ENCODE measurements around the gene ATP6V0E2. TPM values are rescaled to one million over a fixed set of nuclear protein-coding genes. Genes with fewer than 3 reads are reported as not detected.

Gene ATP6V0E2
- 23.0 and 45.0 TPM in 2 replicates for total RNA-seq

DNA sequence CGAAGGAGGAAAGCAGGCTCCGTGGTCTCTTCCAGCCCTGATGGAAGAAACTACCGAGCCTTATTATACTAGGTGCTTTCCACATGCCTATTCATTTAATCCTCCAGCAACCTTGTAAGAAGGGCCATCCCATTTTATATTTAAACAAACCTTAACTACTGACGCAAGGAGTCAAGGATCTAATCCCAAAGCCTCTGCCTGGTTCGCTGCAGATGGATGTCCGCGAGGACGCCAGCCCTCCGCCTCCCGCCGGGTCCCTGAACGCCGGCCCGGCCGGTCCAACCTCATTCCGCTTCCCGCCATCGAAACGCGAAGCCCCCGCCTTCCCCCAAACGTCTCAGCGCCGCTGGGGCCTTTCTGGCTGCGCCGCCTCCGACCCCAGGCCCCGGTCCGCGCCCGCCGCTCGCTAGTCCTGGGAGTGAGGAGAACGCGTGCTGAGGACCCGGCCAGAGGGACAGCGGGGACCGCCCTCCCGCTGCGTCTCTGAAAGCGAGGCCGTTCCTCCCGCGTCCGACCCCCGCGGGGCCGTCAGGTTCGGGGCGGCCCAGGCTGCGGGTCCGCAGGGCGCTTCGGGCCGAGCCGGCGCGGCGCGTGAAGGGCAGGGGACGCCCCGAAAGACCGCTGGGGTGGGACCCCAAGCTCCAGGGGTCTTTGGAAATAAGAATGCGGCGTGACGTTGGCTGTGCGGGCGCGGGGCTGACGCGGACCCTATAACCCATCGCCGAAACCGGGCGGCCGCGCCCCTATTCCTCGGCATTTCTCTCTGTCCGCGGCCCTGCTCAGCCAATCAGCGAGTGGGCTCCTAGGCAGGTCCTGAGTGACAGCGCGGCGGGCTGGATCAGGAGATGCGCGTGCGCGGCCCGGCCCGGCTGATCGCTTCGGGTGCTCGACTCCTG, at the start of gene ATP6V0E2:
Gene ATP6V0E2 (plus strand): TSS at position 896 of the 896 bp plus-strand sequence. CDS start 97 bp downstream, outside the sequence.

DNA sequence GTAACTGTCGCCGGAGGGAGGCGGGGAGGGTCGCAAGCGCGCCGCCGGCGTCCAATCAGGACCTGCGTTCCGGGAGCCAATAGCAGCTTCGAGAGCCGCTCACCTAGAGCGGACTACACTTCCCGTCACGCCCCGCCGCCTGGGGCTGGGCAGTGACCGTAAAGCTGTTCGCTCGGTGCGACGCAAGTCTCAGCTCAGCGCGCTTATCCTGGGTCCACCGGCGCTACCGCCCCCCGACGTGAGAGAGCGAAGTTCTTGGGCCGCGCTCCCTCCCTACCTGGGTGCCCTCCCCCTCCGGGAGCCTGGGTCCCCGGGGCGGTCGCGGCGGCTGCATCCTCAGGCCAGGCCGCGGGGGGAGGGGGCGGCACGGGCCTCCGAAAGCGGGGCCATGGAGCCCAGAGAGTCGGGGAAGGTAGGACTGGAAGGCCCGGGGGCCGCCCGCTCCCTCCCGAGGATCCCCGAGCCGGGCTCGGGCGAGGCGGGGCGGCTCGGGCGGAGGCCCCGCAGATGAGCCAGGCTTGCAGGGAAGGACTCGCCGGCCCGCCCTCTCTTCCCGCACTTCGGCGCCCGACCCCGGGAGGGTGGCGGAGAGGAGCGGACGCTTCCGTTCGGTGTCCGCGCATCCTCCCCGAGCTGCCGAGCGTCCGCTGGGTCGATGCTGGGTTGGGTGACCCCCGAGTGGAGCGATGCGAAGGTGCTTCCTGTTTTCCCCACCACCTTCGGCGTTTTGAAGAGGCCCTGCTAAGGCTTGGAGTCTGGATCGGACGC, 35.4 kb upstream of the ATP6V0E2 start, which contains the start of gene ZNF862:
Gene ZNF862 (plus strand): TSS at position 152 of the 768 bp plus-strand sequence. CDS start 237 bp downstream, at position 389.

Other genes starting within 250 kb of the ATP6V0E2 start
- 4.4 and 4.6 TPM in 2 replicates for gene ZNF467, start 100.4 kb upstream of the ATP6V0E2 start, total RNA-seq
- gene ZNF862, start 35.6 kb upstream of the ATP6V0E2 start, total RNA-seq: 6.1 and 11.9 TPM in 2 replicates

All from airway epithelial cell (primary cell).